ENCODE results near the gene CCNY. TPM values are rescaled to one million over a fixed set of nuclear protein-coding genes. Genes with fewer than 3 reads are reported as not detected.

CCNY gene
- total RNA-seq, 3 donors from 2014 or later (not counting 1 experiment from before 2014, with no cell fraction given), result 71.0 to 87.2 (median 74.3) TPM

DNA sequence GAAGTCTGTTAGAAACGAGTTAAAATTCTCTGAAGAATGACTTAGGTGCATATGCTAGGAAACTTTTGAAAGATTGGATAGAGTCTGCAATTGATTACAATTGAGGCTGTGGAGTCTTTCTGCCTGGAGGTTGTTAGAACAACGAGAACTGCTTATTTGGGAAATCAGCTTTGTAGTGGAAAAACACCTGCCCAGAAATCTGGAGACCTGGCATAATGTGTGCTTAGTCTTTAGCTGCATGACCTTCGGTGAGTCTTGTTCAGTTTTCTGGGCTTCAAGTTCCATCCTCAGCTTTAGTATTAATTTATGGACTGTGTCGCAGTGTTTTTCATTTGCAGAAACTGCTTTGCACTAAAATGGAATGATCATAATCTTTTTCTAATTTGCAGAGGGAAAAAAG, 31.7 kb downstream of the CCNY start:
- Histone ChIP-seq H3K27ac (ENCODE audit: low read length) (no peak overlapping the region), H3K4me1 (ENCODE audit: control insufficient read depth, insufficient read depth, low read length) (peaks cover 25% of the 10 kb centered on the region), H3K36me3 (ENCODE audit: control insufficient read depth, insufficient read depth, low read length) (no peaks in the 10 kb centered on the region), H3K27me3 (ENCODE audit: control insufficient read depth, insufficient read depth, low read length) (no peaks in the 10 kb centered on the region), H3K4me3 (ENCODE audit: low read length) (no peak overlapping the region), H3K9me3 (ENCODE audit: control insufficient read depth, insufficient read depth, low read length) (no peaks in the 10 kb centered on the region)
- Mint-ChIP-seq H3K4me3 (no peak overlapping the region), H3K27ac (peak overlapping the region in 1 of 2 donors; percentile 33), H3K4me1 (peaks cover 73 to 75% of the 10 kb centered on the region in 2 donors), H3K9me3 (no peaks in the 10 kb centered on the region), H3K27me3 (ENCODE audit: low read depth in 2 of 2) (no peaks in the 10 kb centered on the region), H3K36me3 (no peaks in the 10 kb centered on the region)
- DNase-seq (no peak), ATAC-seq (no peak)
- intact Hi-C loops (cut with micrococcal nuclease), result no loop called here
- TF ChIP-seq, protein P1, sequence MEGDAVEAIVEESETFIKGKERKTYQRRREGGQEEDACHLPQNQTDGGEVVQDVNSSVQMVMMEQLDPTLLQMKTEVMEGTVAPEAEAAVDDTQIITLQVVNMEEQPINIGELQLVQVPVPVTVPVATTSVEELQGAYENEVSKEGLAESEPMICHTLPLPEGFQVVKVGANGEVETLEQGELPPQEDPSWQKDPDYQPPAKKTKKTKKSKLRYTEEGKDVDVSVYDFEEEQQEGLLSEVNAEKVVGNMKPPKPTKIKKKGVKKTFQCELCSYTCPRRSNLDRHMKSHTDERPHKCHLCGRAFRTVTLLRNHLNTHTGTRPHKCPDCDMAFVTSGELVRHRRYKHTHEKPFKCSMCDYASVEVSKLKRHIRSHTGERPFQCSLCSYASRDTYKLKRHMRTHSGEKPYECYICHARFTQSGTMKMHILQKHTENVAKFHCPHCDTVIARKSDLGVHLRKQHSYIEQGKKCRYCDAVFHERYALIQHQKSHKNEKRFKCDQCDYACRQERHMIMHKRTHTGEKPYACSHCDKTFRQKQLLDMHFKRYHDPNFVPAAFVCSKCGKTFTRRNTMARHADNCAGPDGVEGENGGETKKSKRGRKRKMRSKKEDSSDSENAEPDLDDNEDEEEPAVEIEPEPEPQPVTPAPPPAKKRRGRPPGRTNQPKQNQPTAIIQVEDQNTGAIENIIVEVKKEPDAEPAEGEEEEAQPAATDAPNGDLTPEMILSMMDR (IDR thresholded peaks at IDR 0.05), result no peak
- WGBS (ENCODE audit: insufficient coverage), result 92% methylated on average over 4 of the region's 4 CpGs

DNA sequence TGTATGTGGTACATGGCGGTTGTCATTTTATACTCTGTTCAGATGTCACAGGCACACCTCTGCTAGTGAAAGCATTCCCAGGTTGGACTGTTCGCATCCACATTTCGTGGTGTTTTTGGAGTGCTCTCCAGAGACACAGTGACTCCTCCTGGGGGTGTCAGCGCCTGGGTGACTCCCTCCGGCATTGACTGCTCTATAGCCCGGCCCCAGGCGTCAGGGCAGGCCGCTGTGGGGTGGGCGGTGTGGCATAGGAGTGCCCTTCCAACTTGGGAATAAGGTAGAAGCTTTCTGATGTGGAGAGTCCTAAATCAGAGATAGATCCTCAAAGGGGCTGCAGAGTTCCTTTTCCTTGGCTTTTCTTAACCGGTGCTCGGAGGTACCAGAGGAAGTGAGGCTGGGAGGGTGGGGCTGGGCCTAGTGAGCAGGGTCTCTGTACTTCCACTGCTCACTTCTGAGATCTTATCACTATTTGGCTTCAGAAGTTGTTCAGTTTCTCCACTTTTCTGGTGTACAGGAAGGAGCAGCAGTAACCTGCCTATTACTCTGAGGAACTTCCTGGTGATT, 32.3 kb downstream of the CCNY start:
- Mint-ChIP-seq H3K27me3 (ENCODE audit: low read depth in 2 of 2) (no peaks in the 10 kb centered on the region), H3K4me3 (no peak overlapping the region), H3K4me1 (peaks cover 75 to 76% of the 10 kb centered on the region in 2 donors), H3K9me3 (no peaks in the 10 kb centered on the region), H3K36me3 (no peaks in the 10 kb centered on the region), H3K27ac (peak overlapping the region; percentile 38 to 39)
- TF ChIP-seq, protein P1 (IDR thresholded peaks at IDR 0.05), result no peak
- H3K27ac ChIP-seq (ENCODE audit: low read length), result no peak overlapping the region
- H3K27me3 ChIP-seq (ENCODE audit: control insufficient read depth, insufficient read depth, low read length), result no peaks in the 10 kb centered on the region
- ATAC-seq, result peak in 2 of 3 donors; percentile 10 to 20
- DNase-seq, result no peak
- intact Hi-C loops (cut with micrococcal nuclease), result no loop called here
- H3K9me3 ChIP-seq (ENCODE audit: control insufficient read depth, insufficient read depth, low read length), result no peaks in the 10 kb centered on the region
- no peaks in the 10 kb centered on the region for H3K36me3 ChIP-seq (ENCODE audit: control insufficient read depth, insufficient read depth, low read length)
- no peak overlapping the region for H3K4me3 ChIP-seq (ENCODE audit: low read length)
- 79% methylated on average over 11 of the region's 11 CpGs for WGBS (ENCODE audit: insufficient coverage)
- peaks cover 25% of the 10 kb centered on the region for H3K4me1 ChIP-seq (ENCODE audit: control insufficient read depth, insufficient read depth, low read length)

GRCh38 chr10:35369049-35369611, 32.8 kb downstream of the CCNY start:
- Mint-ChIP-seq H3K9me3 (no peaks in the 10 kb centered on the region), H3K4me1 (peaks cover 73 to 78% of the 10 kb centered on the region in 2 donors), H3K27me3 (ENCODE audit: low read depth in 2 of 2) (no peaks in the 10 kb centered on the region), H3K4me3 (no peak overlapping the region), H3K27ac (peak overlapping the region; percentile 38 to 39), H3K36me3 (no peaks in the 10 kb centered on the region)
- Histone ChIP-seq H3K27ac (ENCODE audit: low read length) (no peak overlapping the region), H3K4me1 (ENCODE audit: control insufficient read depth, insufficient read depth, low read length) (peaks cover 25% of the 10 kb centered on the region), H3K9me3 (ENCODE audit: control insufficient read depth, insufficient read depth, low read length) (no peaks in the 10 kb centered on the region), H3K27me3 (ENCODE audit: control insufficient read depth, insufficient read depth, low read length) (no peaks in the 10 kb centered on the region), H3K36me3 (ENCODE audit: control insufficient read depth, insufficient read depth, low read length) (no peaks in the 10 kb centered on the region), H3K4me3 (ENCODE audit: low read length) (no peak overlapping the region)
- DNase-seq, result no peak
- 33% methylated on average over 6 of the region's 6 CpGs for WGBS (ENCODE audit: insufficient coverage)
- intact Hi-C loops (cut with micrococcal nuclease), result no loop called here
- peak in 1 of 3 donors; percentile 30 for ATAC-seq
- TF ChIP-seq, protein P1 (IDR thresholded peaks at IDR 0.05), result no peak

- ATAC-seq (no peak), DNase-seq (no peak)
- H3K36me3 ChIP-seq (ENCODE audit: control insufficient read depth, insufficient read depth, low read length), result no peaks in the 10 kb centered on the region
- no peaks in the 10 kb centered on the region for H3K9me3 ChIP-seq (ENCODE audit: control insufficient read depth, insufficient read depth, low read length)
- WGBS (ENCODE audit: insufficient coverage), result 61% methylated on average over 3 of the region's 3 CpGs
- H3K27ac Mint-ChIP-seq, result peak overlapping the region in 1 of 2 donors; percentile 37
- no peaks in the 10 kb centered on the region for H3K27me3 ChIP-seq (ENCODE audit: control insufficient read depth, insufficient read depth, low read length)
- no peaks in the 10 kb centered on the region for H3K27me3 Mint-ChIP-seq (ENCODE audit: low read depth in 2 of 2)
- H3K36me3 Mint-ChIP-seq, result no peaks in the 10 kb centered on the region
- H3K9me3 Mint-ChIP-seq, result no peaks in the 10 kb centered on the region
- H3K4me3 ChIP-seq (ENCODE audit: low read length), result no peak overlapping the region
- TF ChIP-seq, protein P1 (IDR thresholded peaks at IDR 0.05), result no peak
- no peak overlapping the region for H3K27ac ChIP-seq (ENCODE audit: low read length)
- H3K4me1 ChIP-seq (ENCODE audit: control insufficient read depth, insufficient read depth, low read length), result peaks cover 28% of the 10 kb centered on the region
- peaks cover 71 to 84% of the 10 kb centered on the region in 2 donors for H3K4me1 Mint-ChIP-seq
- no peak overlapping the region for H3K4me3 Mint-ChIP-seq
- intact Hi-C loops (cut with micrococcal nuclease), result no loop called here
Observed at GRCh38 chr10:35371731-35372130, 35.4 kb downstream of the CCNY start.
